ENCODE results near the gene DENND1A. TPM values are rescaled to one million over a fixed set of nuclear protein-coding genes. Genes with fewer than 3 reads are reported as not detected.

The DENND1A gene
- total RNA-seq, 1 donor from 2014 or later: 19.9 TPM

GRCh38 chr9:123591283-123591682 lies 338.6 kb downstream of the DENND1A start:
- no peaks in the 10 kb centered on the region for H3K27me3 Mint-ChIP-seq
- no peak overlapping the region for H3K27ac Mint-ChIP-seq
- TF ChIP-seq CTCF (conservative IDR thresholded peaks at IDR 0.05): no peak
- H3K4me1 Mint-ChIP-seq (ENCODE audit: unreplicated experiment): peaks cover 28% of the 10 kb centered on the region
- H3K4me3 Mint-ChIP-seq: no peak overlapping the region
- H3K9me3 Mint-ChIP-seq: peaks cover 8% of the 10 kb centered on the region
- peaks cover 9% of the 10 kb centered on the region for H3K36me3 Mint-ChIP-seq
- DNase-seq (ENCODE audit: extremely low spot score, unreplicated experiment): no peak

GRCh38 chr9:123590499-123590898 lies 339.4 kb downstream of the DENND1A start:
- TF ChIP-seq CTCF (conservative IDR thresholded peaks at IDR 0.05): no peak
- no peak overlapping the region for H3K27ac Mint-ChIP-seq
- H3K9me3 Mint-ChIP-seq: peaks cover 8% of the 10 kb centered on the region
- peaks cover 9% of the 10 kb centered on the region for H3K36me3 Mint-ChIP-seq
- H3K27me3 Mint-ChIP-seq: no peaks in the 10 kb centered on the region
- H3K4me1 Mint-ChIP-seq (ENCODE audit: unreplicated experiment): peaks cover 28% of the 10 kb centered on the region
- no peak overlapping the region for H3K4me3 Mint-ChIP-seq
- DNase-seq (ENCODE audit: extremely low spot score, unreplicated experiment): no peak

GRCh38 chr9:123589361-123590239 lies 340.3 kb downstream of the DENND1A start:
- Mint-ChIP-seq H3K36me3 (peaks cover 9% of the 10 kb centered on the region), H3K9me3 (peaks cover 8% of the 10 kb centered on the region), H3K27ac (no peak overlapping the region), H3K4me1 (ENCODE audit: unreplicated experiment) (peaks cover 23% of the 10 kb centered on the region), H3K4me3 (no peak overlapping the region), H3K27me3 (no peaks in the 10 kb centered on the region)
- DNase-seq (ENCODE audit: extremely low spot score, unreplicated experiment): no peak
- no peak for TF ChIP-seq CTCF (conservative IDR thresholded peaks at IDR 0.05)

GRCh38 chr9:123586275-123586674 lies 343.7 kb downstream of the DENND1A start:
- peaks cover 9% of the 10 kb centered on the region for H3K36me3 Mint-ChIP-seq
- no peak overlapping the region for H3K4me3 Mint-ChIP-seq
- peak overlapping the region; percentile 18 for H3K27ac Mint-ChIP-seq
- no peak for DNase-seq (ENCODE audit: extremely low spot score, unreplicated experiment)
- peaks cover 8% of the 10 kb centered on the region for H3K9me3 Mint-ChIP-seq
- TF ChIP-seq CTCF (conservative IDR thresholded peaks at IDR 0.05): no peak
- H3K27me3 Mint-ChIP-seq: no peaks in the 10 kb centered on the region
- H3K4me1 Mint-ChIP-seq (ENCODE audit: unreplicated experiment): peaks cover 14% of the 10 kb centered on the region

- Mint-ChIP-seq H3K4me3 (no peak overlapping the region), H3K27ac (no peak overlapping the region), H3K36me3 (peaks cover 12% of the 10 kb centered on the region)
Measured at GRCh38 chr9:123584202-123585176, 345.4 kb downstream of the DENND1A start.

More at GRCh38 chr9:123584202-123585176, 345.4 kb downstream of the DENND1A start:
- Mint-ChIP-seq H3K27me3 (no peaks in the 10 kb centered on the region), H3K4me1 (ENCODE audit: unreplicated experiment) (peaks cover 16% of the 10 kb centered on the region), H3K9me3 (peaks cover 8% of the 10 kb centered on the region)
- no peak for DNase-seq (ENCODE audit: extremely low spot score, unreplicated experiment)
- TF ChIP-seq CTCF (conservative IDR thresholded peaks at IDR 0.05): no peak
